ENCODE results near the gene MAB21L1. TPM values are rescaled to one million over a fixed set of nuclear protein-coding genes. Genes with fewer than 3 reads are reported as not detected.

MAB21L1 gene
- total RNA-seq, 1 experiment from 2014 or later: not detected

DNA sequence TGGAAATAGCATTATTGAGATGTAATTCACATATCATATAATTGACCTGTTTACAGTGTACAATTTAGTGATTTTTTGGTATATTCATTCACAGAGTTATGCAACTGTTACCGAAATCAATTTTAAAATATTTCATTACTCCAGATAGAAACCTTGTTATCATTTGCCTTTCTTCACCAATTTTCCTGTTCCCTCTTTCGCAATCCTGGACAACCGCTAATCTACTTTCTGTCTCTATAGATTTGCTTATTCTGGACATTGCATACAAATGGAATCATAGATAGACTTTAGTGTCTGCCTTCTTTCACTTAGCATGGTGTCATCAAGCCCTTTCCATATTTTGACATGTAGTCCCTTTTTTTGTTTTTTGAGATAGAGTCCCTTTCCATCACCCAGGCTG lies 19.2 kb downstream of the MAB21L1 start:
- POLR2A ChIA-PET: no interaction called here
- Histone ChIP-seq H3K27me3 (ENCODE audit: control insufficient read depth, insufficient read depth, low read length) (no peaks in the 10 kb centered on the region), H3K9me3 (ENCODE audit: control insufficient read depth, insufficient read depth, low read depth, low read length) (no peaks in the 10 kb centered on the region), H3K27ac (ENCODE audit: low read length) (no peak overlapping the region), H3K4me1 (ENCODE audit: control insufficient read depth, insufficient read depth, low read length) (no peaks in the 10 kb centered on the region), H3K36me3 (ENCODE audit: control insufficient read depth, insufficient read depth, low read length) (no peaks in the 10 kb centered on the region), H3K4me3 (ENCODE audit: low read depth in 2 of 2, low read length in 2 of 2) (no peak overlapping the region)
- CTCF ChIA-PET: no interaction called here
- ATAC-seq (no peak), DNase-seq (ENCODE audit: low read depth, low spot score) (no peak)
- in situ Hi-C loops (cut with HindIII; ENCODE audit: low pct_unique_long_range_greater_than_20kb, low sequenced_read_pairs) (no loop called here), intact Hi-C loops (cut with micrococcal nuclease; ENCODE audit: unreplicated experiment) (no loop called here)
- no TSS peak for BruUV-seq (replicated peaks)
- no peak for TF ChIP-seq SIN3A (IDR thresholded peaks at IDR 0.05; ENCODE audit: borderline replicate concordance, insufficient read depth, low read depth, low read length)

DNA sequence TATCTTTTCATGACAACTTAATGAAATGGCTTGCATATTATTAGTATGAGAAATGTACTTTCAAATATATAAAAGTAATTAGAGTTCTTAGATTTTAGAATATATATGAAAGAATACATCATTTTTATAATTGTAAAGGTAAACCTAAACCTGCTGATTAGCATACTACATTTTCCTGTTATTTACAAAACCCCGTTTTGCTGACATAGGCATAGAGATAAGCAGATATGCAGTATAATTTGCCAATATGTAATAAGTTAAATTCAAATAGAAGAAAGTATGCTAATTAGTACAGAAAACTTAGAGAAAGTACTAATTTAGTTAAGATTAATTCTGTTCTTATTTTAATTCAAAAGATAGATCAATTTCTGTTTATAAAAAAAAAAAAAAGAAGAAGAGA lies 21.5 kb downstream of the MAB21L1 start:
- H3K27ac ChIP-seq (ENCODE audit: low read length): no peak overlapping the region
- no TSS peak for BruUV-seq (replicated peaks)
- CTCF ChIA-PET: no interaction called here
- POLR2A ChIA-PET: no interaction called here
- no peaks in the 10 kb centered on the region for H3K27me3 ChIP-seq (ENCODE audit: control insufficient read depth, insufficient read depth, low read length)
- TF ChIP-seq POLR2AphosphoS5 (IDR thresholded peaks at IDR 0.05; ENCODE audit: low read depth, low read length): no peak
- no peak for TF ChIP-seq SIN3A (IDR thresholded peaks at IDR 0.05; ENCODE audit: borderline replicate concordance, insufficient read depth, low read depth, low read length)
- TF ChIP-seq, protein P1, sequence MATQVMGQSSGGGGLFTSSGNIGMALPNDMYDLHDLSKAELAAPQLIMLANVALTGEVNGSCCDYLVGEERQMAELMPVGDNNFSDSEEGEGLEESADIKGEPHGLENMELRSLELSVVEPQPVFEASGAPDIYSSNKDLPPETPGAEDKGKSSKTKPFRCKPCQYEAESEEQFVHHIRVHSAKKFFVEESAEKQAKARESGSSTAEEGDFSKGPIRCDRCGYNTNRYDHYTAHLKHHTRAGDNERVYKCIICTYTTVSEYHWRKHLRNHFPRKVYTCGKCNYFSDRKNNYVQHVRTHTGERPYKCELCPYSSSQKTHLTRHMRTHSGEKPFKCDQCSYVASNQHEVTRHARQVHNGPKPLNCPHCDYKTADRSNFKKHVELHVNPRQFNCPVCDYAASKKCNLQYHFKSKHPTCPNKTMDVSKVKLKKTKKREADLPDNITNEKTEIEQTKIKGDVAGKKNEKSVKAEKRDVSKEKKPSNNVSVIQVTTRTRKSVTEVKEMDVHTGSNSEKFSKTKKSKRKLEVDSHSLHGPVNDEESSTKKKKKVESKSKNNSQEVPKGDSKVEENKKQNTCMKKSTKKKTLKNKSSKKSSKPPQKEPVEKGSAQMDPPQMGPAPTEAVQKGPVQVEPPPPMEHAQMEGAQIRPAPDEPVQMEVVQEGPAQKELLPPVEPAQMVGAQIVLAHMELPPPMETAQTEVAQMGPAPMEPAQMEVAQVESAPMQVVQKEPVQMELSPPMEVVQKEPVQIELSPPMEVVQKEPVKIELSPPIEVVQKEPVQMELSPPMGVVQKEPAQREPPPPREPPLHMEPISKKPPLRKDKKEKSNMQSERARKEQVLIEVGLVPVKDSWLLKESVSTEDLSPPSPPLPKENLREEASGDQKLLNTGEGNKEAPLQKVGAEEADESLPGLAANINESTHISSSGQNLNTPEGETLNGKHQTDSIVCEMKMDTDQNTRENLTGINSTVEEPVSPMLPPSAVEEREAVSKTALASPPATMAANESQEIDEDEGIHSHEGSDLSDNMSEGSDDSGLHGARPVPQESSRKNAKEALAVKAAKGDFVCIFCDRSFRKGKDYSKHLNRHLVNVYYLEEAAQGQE (IDR thresholded peaks at IDR 0.05; ENCODE audit: insufficient read depth in 1 of 2, low read depth in 2 of 2, low read length in 1 of 2): no peak
- TF ChIP-seq TCF7L2 (IDR thresholded peaks at IDR 0.05; ENCODE audit: low read depth, low read length): no peak
- TF ChIP-seq, protein P2, sequence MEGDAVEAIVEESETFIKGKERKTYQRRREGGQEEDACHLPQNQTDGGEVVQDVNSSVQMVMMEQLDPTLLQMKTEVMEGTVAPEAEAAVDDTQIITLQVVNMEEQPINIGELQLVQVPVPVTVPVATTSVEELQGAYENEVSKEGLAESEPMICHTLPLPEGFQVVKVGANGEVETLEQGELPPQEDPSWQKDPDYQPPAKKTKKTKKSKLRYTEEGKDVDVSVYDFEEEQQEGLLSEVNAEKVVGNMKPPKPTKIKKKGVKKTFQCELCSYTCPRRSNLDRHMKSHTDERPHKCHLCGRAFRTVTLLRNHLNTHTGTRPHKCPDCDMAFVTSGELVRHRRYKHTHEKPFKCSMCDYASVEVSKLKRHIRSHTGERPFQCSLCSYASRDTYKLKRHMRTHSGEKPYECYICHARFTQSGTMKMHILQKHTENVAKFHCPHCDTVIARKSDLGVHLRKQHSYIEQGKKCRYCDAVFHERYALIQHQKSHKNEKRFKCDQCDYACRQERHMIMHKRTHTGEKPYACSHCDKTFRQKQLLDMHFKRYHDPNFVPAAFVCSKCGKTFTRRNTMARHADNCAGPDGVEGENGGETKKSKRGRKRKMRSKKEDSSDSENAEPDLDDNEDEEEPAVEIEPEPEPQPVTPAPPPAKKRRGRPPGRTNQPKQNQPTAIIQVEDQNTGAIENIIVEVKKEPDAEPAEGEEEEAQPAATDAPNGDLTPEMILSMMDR (IDR thresholded peaks at IDR 0.05): no peak
- ATAC-seq (no peak), DNase-seq (ENCODE audit: low read depth, low spot score) (no peak)
- no peaks in the 10 kb centered on the region for H3K36me3 ChIP-seq (ENCODE audit: control insufficient read depth, insufficient read depth, low read length)
- intact Hi-C loops (cut with micrococcal nuclease; ENCODE audit: unreplicated experiment) (no loop called here), in situ Hi-C loops (cut with HindIII; ENCODE audit: low pct_unique_long_range_greater_than_20kb, low sequenced_read_pairs) (no loop called here)
- no peaks in the 10 kb centered on the region for H3K4me1 ChIP-seq (ENCODE audit: control insufficient read depth, insufficient read depth, low read length)
- no peak overlapping the region for H3K4me3 ChIP-seq (ENCODE audit: low read depth in 2 of 2, low read length in 2 of 2)
- H3K9me3 ChIP-seq (ENCODE audit: control insufficient read depth, insufficient read depth, low read depth, low read length): no peaks in the 10 kb centered on the region

DNA sequence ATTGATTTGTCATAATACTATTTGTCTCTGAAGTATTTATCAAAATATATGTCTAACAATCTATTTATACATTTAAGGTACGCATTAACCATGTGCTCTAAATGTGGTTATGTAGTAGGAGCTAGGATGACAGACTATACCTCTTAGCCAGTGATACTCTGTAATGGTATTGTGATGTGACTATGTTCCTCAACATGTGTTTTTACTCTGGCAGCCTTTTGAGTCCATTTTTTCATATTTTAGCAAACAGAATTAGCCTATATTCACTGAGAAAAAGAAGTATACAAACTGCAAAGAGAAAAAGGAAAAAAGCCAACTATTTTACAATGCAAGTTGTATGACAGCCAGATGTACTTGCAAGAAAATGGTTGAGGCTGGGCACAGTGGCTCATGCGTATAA lies 26.7 kb downstream of the MAB21L1 start:
- no peaks in the 10 kb centered on the region for H3K27me3 ChIP-seq (ENCODE audit: control insufficient read depth, insufficient read depth, low read length)
- ATAC-seq (no peak), DNase-seq (ENCODE audit: low read depth, low spot score) (no peak)
- H3K4me1 ChIP-seq (ENCODE audit: control insufficient read depth, insufficient read depth, low read length): no peaks in the 10 kb centered on the region
- BruUV-seq (replicated peaks): no TSS peak
- POLR2A ChIA-PET: no interaction called here
- H3K4me3 ChIP-seq (ENCODE audit: low read depth in 2 of 2, low read length in 2 of 2): no peak overlapping the region
- in situ Hi-C loops (cut with HindIII; ENCODE audit: low pct_unique_long_range_greater_than_20kb, low sequenced_read_pairs): no loop called here
- no peak overlapping the region for H3K27ac ChIP-seq (ENCODE audit: low read length)
- no peaks in the 10 kb centered on the region for H3K9me3 ChIP-seq (ENCODE audit: control insufficient read depth, insufficient read depth, low read depth, low read length)
- CTCF ChIA-PET: no interaction called here
- intact Hi-C loops (cut with micrococcal nuclease; ENCODE audit: unreplicated experiment): no loop called here
- H3K36me3 ChIP-seq (ENCODE audit: control insufficient read depth, insufficient read depth, low read length): no peaks in the 10 kb centered on the region
- TF ChIP-seq TCF7L2 (IDR thresholded peaks at IDR 0.05; ENCODE audit: low read depth, low read length): no peak
- no peak for TF ChIP-seq SIN3A (IDR thresholded peaks at IDR 0.05; ENCODE audit: borderline replicate concordance, insufficient read depth, low read depth, low read length)
- TF ChIP-seq, protein P1 (IDR thresholded peaks at IDR 0.05; ENCODE audit: insufficient read depth in 1 of 2, low read depth in 2 of 2, low read length in 1 of 2): no peak
- TF ChIP-seq, protein P2 (IDR thresholded peaks at IDR 0.05): no peak
- TF ChIP-seq POLR2AphosphoS5 (IDR thresholded peaks at IDR 0.05; ENCODE audit: low read depth, low read length): no peak

Measured in Panc1 (cell line).